Measurements from ENCODE around the gene ERBB4. TPM values are rescaled to one million over a fixed set of nuclear protein-coding genes. Genes with fewer than 3 reads are reported as not detected.

Gene ERBB4
- total and polyA plus RNA-seq, 10 of the 15 experiments (the other 5 are each of a cell fraction or from before 2014, with no cell fraction given): under 0.01 to 0.23 (median 0.01) TPM; not detected in 4

DNA sequence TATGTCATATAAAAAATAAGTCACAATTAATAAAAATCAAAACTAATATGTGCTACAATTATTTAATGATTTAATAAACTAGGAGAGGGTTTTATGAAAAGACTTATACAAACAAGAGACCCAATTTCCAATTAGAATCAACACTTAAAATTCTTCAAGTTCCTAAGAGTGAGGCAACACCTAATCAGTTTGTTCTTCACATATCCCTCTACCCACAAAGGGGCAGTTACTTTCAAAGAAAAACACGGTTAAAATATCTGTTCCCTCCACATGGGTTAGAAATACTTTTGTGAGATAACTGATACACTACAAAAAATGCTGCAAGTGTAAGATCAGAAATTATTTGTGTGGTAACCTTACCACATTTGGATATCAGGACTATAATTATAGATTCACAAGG is 357.0 kb downstream of the ERBB4 start:
- Histone ChIP-seq H3K36me3 (ENCODE audit: control insufficient read depth in 2 of 2, insufficient read depth in 2 of 2, low read length in 1 of 2) (no peaks in the 10 kb centered on the region), H3K4me3 (no peak overlapping the region), H3K27me3 (replicated peaks in 1 of 2; ENCODE audit: control insufficient read depth in 2 of 2, insufficient read depth in 2 of 2, low read length in 1 of 2) (no peaks in the 10 kb centered on the region), H3K79me2 (ENCODE audit: control insufficient read depth, insufficient read depth, low read length) (no peaks in the 10 kb centered on the region), H3K9me3 (replicated peaks; ENCODE audit: control insufficient read depth, insufficient read depth, low read length) (no peaks in the 10 kb centered on the region), H3K4me1 (ENCODE audit: control insufficient read depth, insufficient read depth, low read length) (no peaks in the 10 kb centered on the region), H3K9ac (ENCODE audit: control insufficient read depth, insufficient read depth, low read length) (no peak overlapping the region), H2AFZ (ENCODE audit: control insufficient read depth, low read depth, low read length) (no peak overlapping the region), H4K20me1 (ENCODE audit: control insufficient read depth, insufficient read depth) (no peaks in the 10 kb centered on the region), H3K27ac (ENCODE audit: control insufficient read depth, insufficient read depth) (no peak overlapping the region), H3K4me2 (ENCODE audit: control insufficient read depth, insufficient read depth) (no peak overlapping the region)
- in situ Hi-C loops (cut with MboI): no loop called here
- POLR2A ChIA-PET: no interaction called here
- no peak for TF ChIP-seq CBFB (IDR thresholded peaks at IDR 0.05; ENCODE audit: low read depth)
- no peak for TF ChIP-seq RFX5 (IDR thresholded peaks at IDR 0.05; ENCODE audit: low read depth, low read length)
- TF ChIP-seq EZH2 (IDR thresholded peaks at IDR 0.05; ENCODE audit: borderline replicate concordance, control insufficient read depth, low read depth, low read length): no peak
- TF ChIP-seq ZNF384 (IDR thresholded peaks at IDR 0.05; ENCODE audit: borderline replicate concordance, low read depth, low read length): no peak
- no peak for TF ChIP-seq POLR2A (IDR thresholded peaks at IDR 0.05; ENCODE audit: low read depth, low read length)
- TF ChIP-seq RELA (IDR thresholded peaks at IDR 0.05; ENCODE audit: borderline replicate concordance, partially characterized antibody): no peak
- no peak for TF ChIP-seq TCF3 (IDR thresholded peaks at IDR 0.05; ENCODE audit: borderline replicate concordance, insufficient read depth, low read depth, low read length)
- TF ChIP-seq TAF1 (IDR thresholded peaks at IDR 0.05; ENCODE audit: borderline replicate concordance, low read depth, low read length): no peak
- TF ChIP-seq, protein P1, sequence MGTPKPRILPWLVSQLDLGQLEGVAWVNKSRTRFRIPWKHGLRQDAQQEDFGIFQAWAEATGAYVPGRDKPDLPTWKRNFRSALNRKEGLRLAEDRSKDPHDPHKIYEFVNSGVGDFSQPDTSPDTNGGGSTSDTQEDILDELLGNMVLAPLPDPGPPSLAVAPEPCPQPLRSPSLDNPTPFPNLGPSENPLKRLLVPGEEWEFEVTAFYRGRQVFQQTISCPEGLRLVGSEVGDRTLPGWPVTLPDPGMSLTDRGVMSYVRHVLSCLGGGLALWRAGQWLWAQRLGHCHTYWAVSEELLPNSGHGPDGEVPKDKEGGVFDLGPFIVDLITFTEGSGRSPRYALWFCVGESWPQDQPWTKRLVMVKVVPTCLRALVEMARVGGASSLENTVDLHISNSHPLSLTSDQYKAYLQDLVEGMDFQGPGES (IDR thresholded peaks at IDR 0.05): no peak
- TF ChIP-seq ZZZ3 (IDR thresholded peaks at IDR 0.05; ENCODE audit: control insufficient read depth, insufficient read length, low read depth): no peak
- no peak for TF ChIP-seq BHLHE40 (IDR thresholded peaks at IDR 0.05; ENCODE audit: borderline replicate concordance in 1 of 2, low read depth in 2 of 2, low read length in 1 of 2)
- no peak for TF ChIP-seq SREBF1 (IDR thresholded peaks at IDR 0.05; ENCODE audit: low read length)
- BruUV-seq (replicated peaks): no TSS peak
- WGBS (ENCODE audit: insufficient coverage, insufficient replicate concordance, low lambda C conversion rate, missing lambda C conversion rate): 4% methylated on average over 1 of the region's 1 CpG
- DNase-seq (ENCODE audit: low read depth, low spot score) (no peak), FAIRE-seq (no peak), ATAC-seq (no peak)
- CTCF ChIA-PET: no interaction called here
- RAD21 ChIA-PET (ENCODE audit: unreplicated experiment): no interaction called here
- SMC1A ChIA-PET (ENCODE audit: uncharacterized antibody, unreplicated experiment): interaction anchor here (0.6 kb wide), 1 partner anchor 168 kb away, joined by 3 read pairs; no protein-coding TSS in a partner anchor
- intact Hi-C loops (cut with micrococcal nuclease; ENCODE audit: unreplicated experiment): no loop called here
